HG02840 (cell line): ENCODE data around the gene TNFAIP3.

Experiments
- ATAC-seq: cut with Tn5 transposase; IDR thresholded peaks from one replicate; pipeline ENCODE4 v1.9.1; 2021; ENCODE audit warnings: mild to moderate bottlenecking, moderate library complexity, moderate number of reproducible peaks; ENCODE audit not compliant: unreplicated experiment, low FRiP score

The TNFAIP3 gene

DNA sequence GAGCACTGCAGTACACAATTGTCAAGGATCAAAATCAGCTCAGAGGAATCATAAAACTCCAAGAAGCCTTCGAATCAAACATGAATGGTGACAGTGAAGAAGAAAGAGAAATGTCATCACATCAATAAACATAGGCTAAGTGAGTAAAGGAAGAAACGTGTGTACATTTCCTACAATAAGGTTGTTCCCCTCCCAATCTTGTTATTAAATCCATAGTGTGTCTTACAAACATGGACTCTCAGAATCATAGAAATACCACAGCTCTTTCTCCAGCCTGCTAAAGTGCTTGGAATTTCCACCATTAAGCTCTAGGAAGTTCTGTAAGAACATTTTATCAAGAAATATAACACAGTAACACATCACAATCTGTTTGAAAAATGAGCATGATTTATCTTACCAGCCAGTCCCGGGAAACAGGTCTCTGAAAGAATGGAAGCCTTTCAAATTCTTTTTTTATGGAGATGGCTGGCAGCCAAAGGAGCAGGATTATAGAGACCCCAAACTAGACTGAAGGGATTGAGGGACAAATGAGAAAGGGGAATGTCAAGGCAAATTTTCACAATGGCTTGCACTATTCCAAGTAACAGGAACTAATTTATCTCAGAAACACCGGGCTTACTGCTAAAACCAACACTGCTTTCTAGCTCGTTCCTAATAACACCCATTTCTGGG lies 4.5 kb upstream of the TNFAIP3 start:
- ATAC-seq = no peak

DNA sequence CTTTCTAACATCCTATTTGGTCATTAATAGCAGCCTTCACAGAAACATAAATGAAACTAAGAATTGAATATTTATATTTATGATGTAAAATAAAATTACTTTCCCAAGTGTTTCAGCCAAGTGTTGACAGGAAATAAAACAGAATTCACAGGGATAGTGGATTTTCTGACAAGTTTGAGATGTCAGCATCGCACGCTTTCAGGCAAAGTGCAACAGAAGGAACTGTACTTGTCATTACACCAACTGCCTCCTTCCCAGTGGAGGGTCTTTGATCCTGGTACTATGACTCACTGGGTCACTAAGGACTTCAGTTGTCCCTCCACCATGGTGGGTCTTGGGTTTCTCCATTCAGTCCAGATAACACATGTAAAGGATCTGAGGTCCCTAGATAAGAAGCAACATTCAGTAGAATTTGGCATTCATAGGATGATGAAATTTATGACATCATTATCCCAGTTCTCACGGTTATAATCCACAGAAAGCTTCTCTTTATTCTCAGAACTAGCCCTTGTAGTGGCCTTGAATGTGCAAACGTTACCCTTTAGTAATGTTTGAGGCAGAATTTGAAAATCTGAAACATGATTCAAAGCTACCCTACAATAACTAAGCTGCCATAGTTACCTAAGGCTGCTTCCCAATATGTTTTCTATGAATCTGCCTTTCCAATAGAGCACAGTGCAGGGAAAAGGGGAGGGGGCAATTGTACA lies 3.8 kb upstream of the TNFAIP3 start:
- no peak for ATAC-seq

DNA sequence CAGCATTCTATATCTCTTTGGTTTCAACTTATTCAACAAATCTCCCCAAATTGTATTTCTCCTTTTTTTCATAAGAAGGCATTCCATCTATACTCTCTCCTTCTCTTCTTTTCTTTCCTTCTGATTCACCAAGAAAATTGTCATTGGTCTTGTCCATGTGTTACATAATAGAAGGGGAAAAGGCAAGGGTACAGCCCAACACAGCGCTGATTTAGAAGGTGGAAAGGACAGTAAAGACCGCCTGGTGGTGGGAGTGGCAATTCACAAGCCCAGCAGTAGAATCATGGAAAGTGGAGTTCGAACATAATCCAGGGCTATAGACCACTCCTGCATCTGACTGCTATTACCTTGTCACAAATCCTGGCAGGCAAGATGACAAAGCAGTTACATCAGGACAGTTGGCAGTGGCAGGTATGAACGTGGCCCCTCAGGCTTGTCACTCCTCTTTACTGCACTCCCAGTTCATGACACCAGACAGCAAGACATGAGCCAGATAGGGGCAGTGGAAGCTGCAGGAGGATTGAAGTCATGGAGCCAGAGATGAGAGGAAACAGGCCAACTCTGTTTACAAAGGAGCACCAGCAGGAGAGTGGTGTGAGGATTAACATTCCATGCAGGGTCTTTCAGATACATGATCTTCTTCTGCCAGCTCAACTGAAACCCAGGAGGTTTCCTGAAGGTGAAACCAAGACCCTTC lies 2.1 kb upstream of the TNFAIP3 start:
- no peak for ATAC-seq

DNA sequence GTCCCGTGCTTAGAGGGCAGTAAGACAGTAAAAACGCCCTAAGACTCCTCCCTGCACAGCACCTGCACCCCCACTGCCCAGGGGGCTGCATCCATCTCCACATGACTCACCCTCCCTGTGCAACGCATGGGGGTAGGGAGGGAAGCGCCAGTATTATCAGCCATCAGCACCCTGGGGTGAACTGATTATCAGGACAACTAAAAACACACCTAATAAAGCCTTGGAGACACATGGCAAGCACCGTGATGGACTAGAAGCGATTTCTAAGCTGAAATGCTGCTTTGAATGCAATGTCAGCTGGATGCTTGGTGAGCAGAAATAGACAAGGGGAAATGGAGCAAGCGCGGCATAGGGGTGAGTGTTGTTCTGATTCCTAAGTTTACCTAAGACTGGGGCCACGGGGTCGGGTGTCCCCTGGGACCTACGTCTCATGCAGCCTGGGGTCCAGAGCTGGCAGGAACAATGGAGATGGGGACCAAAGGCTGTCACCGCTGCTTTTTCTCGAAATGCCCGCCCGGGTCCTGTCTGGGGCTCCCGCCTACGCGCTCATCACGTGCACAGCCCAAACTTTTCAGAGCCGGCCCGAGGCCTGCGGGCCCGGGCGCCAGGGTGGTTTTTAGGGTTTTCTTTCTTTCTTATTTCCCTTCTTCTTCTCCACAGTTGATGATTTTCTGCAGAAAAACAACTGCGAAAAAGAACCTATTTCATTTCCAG lies 702 bp upstream of the TNFAIP3 start:
- ATAC-seq = peak; percentile 37

DNA sequence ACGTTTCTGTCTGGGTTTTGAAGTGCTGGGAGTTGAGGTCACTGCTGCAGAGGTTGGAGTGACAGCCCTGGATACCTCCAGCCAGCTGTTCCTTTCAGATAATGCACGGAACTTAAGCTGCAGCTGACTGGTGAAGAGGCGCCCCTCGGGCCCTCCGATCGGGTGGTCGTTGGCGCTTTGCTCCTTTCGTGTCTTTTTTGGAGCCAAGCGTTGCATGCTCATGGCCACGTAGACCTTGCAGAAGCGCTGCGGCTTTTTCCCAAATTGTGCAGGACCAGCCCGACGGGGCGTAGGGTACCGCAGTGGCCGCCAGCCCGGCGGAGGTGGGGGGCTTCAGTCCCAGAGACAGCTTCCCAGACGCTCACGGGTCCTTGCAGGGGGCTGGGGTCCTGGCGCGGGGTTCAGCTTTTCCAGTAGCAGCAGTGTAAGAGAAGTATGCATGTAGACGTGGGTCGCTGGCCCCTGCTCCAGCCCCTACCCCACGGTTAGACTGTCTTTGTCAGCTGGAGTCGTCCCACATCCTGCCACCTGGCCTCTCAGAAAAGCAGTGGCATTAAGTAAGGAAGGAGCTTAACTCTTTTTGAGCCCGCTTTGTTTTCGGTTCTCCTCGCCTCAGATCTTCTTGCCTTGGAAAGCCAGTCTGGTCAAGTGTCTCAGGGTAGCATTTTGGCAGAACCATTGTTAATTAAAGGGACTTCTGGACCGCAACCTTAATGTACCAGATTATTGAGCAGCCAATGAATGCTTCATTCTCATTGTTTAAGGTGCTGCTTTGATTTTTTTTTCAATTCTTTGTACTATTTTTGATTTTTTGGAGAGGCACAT lies 838 bp downstream of the TNFAIP3 start:
- ATAC-seq = peak; percentile 18

DNA sequence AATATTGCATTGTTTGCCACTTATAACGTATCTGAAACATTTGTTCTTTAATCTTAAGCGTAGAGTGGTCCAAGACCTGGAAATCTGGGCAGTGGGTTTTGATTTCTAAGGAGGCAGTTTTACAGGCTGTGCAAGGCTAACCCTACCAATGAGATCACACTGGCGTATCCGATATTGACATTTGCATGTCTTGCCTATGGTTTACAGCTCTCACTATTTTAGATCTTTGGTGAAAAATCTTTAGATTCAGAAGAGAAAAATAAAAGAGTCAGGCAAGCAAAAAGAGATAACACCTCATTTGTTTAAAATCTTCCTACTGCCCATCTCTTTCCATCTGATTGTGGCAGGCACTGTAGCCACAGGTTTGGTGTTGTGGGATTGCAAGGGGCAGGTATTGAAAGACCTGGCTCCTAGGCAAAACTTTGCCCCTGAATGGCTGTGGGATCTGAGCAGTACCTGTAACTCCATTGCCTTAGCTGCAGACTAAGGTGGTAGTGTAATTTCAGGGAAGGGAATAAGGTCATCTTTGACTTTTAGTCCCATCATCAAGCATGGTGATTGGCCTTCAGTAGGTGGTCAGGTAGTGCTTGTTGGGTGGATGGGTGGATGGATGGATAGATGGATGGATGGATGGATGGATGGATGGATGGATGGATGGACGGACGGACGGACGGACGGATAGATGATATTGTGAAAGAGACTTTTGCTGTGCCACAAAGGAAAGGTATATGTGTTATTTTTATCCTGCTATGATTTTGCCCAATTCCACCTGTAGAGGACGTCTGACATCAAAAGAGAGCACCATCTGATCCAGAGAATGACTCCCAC lies 1.9 kb downstream of the TNFAIP3 start:
- ATAC-seq = no peak

DNA sequence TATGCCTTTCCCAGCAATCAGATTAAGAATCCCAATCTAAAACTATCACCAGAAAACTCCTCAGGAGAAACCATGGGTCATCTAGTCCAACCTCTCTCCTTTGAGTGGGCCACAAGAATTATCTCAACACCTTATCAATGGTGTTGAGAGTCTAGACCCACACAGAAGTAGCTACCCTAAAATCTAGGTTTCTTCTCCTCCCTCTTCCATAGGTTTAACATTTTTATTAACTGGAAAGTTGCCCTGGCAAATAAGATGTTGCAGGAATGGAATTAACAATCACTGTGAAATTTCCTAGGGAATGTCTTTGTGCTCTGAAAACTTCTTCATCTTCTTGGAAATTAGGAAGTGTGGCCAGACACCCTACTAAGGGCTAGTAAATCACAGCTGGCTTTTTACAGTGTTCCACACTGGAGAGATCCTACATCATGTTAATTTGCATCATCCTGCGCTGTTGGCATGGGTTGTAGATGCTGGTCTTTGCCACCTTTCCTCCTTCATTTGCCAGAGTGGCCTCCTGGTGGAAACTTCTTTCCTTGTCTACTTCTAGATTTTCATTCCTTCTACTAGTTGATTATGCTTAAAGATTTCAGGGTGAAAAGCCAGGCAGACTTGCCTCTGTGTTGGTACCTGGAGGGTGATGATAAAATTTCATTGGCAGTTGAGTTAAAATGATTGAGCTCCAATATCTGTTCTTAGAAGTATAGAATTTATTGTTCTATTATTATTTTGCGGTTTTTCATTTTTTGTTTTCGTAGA lies 2.7 kb downstream of the TNFAIP3 start:
- no peak for ATAC-seq

DNA sequence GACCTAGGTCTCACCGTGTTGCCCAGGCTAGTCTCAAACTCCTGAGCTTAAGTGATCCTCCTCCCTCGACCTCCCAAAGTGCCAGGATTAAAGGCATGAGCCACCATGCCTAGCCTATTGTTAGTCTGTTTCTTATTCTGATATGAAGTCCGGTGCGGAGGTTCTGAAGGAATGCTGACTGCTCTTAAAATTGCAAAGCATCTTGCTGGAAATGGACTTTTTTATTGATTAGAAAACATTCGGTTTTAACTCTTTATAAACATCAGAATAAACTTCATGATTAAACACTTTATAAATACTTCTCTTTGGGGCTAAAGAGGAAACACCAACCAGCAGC lies 3.2 kb downstream of the TNFAIP3 start:
- no peak for ATAC-seq

DNA sequence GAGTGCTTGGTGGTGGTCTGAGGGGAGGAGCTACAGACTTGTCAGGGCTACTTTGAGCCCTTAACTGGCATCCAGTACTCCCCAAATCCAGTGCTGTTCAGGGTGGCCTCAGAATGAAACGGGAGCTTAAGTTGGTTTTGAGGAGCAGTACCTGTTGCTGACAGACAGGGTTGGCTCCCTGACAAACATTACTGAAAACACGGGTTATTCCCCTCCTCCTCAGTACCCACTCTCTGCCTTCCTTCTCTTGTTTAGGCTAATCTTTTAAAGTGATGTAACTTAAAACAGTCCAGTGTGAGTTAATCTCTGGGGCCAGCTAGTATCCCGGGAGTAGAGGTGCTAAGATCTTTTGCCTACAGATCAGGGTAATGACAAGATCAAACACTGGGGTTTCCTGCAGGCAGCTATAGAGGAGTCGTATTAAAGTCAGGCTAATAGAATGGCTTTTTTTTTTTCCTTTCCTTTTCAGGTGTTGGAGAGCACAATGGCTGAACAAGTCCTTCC lies 3.7 kb downstream of the TNFAIP3 start:
- ATAC-seq = no peak

DNA sequence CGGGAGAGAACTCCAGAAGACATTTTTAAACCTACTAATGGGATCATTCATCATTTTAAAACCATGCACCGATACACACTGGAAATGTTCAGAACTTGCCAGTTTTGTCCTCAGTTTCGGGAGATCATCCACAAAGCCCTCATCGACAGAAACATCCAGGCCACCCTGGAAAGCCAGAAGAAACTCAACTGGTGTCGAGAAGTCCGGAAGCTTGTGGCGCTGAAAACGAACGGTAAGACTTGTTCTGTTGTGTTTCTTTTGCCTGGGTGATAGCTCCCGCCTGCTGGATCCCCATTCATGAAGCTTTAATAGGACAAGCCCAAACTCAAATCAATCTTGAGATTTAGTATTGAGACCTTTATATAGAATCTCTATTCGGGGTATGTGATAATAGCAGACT lies 4.2 kb downstream of the TNFAIP3 start:
- ATAC-seq = no peak

DNA sequence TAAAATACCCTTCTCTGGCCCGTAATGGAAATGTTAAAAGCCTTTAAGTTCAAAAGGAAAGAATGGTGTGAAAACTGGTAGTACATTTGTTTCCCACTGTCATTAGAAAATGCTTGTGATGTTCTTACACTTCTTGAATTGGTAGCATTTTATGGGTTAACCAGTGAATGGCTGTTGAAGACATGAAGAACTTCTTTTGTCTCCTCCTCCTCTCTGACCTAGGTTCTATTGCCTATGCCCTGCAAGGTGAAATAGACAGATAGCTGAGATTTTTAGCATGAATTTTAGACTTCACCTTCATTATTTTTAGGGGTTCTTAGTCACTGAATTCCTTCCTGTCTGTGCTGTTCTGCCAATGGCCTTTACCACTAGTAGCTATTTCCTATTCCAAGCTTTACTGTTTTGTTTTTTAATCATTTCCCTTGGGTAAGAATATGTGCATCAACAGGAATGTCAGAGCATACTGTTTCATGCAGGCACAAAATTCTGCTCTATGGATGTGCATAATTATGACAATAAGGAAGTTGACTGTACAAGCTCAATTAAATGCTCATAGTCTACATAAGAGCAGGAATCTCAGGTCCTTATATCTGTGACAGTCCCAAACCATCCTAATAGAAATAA lies 4.9 kb downstream of the TNFAIP3 start:
- ATAC-seq = no peak

DNA sequence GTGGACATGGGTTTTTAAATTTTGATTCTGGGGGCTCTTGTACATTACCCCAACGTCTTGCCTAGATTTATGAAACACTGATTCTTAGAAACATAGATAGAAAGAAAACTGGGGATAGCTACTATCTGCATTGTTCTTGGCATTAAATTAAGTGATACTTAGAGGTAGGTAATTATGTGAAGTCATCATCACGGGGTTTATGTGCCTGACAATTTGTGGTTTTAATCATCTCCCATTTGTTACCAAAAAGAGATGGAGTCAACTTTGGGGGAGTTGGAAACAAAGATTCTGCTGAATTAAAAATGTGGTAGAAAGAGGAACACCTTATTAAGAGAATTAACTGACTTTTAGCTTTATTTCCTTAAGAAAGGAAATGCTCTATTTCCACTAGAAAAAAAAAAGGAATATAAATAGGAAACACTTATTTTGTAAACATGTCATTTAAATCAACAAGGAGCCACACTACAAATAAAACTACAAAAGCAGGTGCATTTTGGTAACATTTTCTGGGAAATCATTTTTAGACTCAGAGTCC lies 5.6 kb downstream of the TNFAIP3 start:
- ATAC-seq = no peak

DNA sequence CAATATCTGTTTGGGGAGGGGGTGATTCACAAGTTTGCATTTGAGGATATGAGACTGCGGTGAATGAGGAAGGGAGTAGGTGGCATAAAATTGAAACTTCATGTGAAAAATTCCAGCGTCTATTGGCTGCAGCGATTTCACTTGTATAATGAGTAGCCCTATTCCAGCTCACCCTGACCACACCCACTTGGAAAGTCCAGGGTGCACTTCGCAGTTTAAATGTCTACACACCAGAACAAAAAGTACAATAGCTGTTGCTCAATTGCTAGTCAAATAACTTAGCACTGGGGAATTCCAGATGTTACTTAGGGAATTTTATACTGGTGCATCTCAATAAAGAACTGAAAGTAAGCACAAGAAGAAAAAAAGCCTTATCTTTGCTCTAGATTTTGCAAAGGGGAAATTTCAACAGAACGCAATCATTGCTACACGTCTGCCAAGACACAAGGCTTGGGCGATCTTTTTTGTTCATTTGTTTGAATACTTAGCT lies 6.3 kb downstream of the TNFAIP3 start:
- peak; percentile 53 for ATAC-seq

DNA sequence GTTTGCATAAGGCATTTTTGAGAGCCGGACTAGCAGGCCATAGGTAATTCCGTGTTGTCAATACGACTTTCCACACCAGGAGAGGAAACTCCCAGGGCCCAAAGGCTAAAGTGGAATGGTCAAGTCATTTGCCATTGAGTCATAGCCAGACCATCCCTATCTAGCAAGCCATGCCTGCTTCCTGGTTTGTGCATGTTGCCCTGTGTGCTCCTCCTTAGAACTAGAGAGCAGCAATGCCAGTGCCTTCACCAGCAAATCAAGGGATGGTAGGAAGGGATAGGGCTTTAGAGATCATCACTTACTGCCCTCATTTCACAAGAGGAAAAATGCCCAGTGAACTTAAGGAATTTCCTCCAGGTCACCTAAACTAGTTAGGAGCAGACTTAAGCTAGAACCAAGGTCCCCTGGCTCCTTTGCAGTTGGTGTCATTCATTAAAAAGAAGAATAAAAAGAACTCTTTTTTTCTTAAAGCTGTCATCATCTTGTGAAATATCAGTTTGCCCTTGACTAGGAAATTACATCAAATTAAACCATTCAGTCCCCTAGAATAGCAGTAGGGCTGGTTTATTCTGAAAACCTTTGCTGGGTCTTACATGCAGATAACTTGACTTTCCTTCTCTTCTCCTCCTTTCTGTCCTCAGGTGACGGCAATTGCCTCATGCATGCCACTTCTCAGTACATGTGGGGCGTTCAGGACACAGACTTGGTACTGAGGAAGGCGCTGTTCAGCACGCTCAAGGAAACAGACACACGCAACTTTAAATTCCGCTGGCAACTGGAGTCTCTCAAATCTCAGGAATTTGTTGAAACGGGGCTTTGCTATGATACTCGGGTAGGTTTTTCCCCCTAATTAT lies 7.4 kb downstream of the TNFAIP3 start:
- ATAC-seq = no peak

DNA sequence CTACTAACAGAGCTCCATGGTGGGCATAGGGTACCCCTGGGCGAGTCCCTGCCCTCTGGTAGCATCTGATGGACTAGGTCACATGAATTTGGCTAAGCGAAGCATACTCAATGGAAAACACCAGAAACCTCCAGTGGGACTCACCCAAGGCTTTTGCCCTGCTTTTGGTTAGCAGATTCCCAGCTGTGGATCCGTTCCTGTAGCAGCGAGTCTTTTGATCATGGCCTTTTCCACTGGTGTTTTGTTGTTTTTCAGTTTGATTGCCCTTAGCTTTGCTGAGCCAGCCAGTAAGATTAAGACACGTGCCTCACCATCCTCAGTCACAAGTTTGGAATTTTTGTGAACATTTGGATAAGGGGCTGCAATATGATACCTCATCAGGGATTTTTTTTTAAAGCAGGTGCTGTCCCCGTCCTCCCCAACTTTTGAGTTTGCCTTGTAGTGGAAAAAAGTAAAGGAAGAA lies 8.0 kb downstream of the TNFAIP3 start:
- no peak for ATAC-seq

DNA sequence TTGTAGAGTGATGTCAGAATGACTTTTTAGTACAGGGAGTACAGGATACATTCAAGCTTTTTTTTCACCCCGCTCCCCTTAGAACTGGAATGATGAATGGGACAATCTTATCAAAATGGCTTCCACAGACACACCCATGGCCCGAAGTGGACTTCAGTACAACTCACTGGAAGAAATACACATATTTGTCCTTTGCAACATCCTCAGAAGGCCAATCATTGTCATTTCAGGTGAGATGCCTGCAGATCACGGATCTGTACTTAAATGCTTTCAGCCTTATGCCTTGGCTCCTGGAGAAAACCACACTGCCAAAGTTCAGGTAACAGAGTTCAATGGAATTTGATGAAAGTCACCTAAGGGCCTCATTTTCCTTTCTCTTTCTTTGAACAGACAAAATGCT lies 8.5 kb downstream of the TNFAIP3 start:
- no peak for ATAC-seq

DNA sequence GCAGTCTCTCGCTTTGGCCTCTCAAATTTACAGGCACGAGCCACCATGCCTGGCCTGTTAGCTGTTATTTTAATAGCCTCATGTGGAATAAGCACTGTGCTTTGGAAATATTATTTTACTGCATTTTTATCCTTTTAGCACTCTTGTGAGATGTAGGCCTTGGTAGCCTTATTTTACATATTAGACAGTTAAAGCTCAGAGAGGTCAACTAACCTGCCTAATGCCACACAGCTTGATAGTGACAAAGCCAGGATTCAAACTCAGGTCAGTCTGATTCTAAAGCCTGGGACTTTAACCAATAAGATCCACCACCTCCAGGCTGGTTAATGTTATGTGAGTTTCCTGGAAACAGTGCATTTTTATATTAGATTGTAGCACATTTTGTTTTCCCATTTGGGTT lies 9.5 kb downstream of the TNFAIP3 start:
- no peak for ATAC-seq
